NCI-H748 treated with DMSO at 0.1 percent for 48 hours (cell line): ENCODE measurements around the gene GPM6B.
A peak's percentile ranks its signal among the peaks of the same experiment; 100 is the strongest.
"Not testable (repeated sequence)": the region's sequence is repeated elsewhere in the genome, so short reads cannot be mapped to it uniquely, and the experiment has no call there.

Source experiments
- DNase-seq: peaks from one replicate; lab custom pipeline; 2025; lab: John Stamatoyannopoulos, UW

GPM6B gene

DNA sequence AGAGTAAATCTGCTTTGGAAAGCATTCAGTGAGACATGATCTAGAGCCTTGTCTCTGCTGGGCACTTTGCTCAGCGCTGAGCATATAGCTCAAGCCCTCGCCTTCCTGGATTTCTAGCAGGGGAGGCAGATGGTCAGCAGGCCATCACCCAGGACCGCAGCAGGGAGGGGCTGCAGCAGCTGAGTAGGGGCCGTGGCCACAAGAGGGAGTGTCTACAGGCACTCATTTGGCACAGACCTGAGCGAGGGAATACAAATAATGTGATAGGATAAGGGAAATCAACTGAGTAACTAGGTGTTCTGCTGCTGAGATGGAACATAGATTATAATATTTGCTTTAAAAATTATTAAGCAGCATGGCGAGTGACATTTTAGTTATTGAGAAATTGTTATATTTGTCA, 52.1 kb downstream of the GPM6B start:
- DNase-seq: no peak

DNA sequence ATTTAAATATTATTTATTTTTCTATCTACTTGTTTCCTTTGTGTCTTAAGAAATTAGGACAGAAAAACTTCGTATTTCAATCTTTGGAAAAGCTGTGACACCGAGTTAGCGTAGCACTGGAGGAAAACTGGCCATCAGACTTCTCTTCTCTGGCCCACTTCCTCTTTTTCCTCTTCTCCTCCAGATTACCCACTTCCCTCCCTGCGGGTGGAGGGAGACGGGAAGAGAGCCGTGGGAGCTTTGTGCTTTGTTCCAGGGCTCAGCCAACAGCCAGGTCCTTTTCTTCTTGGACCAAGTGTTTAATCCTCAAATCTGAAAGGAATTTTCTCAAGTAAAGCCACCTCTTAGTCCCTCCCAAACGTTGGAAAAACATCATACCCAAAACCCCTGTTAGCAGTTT, 52.6 kb downstream of the GPM6B start:
- no peak for DNase-seq

DNA sequence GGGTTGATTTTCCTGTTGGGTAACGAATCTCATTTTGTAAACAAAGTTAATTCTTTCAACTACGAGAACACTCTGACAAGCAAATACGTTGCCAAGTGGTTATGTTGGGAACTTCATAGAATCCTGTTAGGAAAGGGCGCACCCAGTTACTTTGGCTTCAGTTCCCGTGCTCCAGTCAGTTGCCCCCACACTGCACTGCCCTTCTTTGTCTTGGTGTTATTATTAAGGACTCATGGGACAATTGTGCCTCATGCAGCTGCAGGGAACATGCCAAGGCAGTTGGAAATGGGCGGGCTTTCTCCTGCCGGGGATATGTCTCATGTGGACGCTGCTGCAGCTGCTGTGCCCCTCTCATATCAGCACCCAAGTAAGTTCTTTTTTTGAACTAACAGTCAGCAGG, 53.4 kb downstream of the GPM6B start:
- DNase-seq: no peak

DNA sequence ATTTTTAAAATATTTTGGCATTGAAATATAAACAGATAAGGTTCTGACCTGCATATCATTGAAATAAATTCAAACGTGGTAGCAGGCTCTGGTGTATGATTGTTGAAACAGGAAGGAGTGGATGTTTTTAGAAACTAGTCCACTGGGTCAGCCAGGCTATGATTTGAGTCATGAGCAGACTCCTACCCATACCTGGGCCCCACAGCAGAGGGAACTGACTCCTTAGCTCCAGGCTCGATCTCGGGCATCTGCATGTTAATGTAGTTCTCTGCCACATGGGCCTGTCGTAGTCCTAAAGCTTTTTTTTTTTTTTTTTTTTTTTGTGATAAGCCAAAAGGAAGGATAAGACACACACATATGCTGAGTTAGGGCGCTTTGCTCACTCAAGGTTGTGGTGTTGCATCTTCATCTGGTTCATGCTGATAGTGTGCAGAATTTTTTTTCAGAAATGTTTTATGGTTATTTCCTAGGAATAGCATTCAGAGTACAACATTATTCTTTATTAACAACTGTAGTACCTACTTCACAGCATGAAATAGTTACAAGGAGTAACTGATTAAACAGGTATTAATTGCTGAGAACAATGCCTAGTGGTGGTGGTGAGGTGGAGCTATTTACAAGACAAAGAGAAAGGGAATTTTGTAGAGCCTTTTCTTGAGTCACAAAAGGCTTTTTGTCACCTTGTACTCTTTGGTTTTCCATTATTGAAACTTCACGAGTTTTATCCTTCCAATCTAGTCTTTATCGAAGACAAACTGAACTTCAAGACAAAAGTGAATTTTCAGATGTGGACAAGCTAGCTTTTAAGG, 55.1 kb downstream of the GPM6B start:
- no peak for DNase-seq

DNA sequence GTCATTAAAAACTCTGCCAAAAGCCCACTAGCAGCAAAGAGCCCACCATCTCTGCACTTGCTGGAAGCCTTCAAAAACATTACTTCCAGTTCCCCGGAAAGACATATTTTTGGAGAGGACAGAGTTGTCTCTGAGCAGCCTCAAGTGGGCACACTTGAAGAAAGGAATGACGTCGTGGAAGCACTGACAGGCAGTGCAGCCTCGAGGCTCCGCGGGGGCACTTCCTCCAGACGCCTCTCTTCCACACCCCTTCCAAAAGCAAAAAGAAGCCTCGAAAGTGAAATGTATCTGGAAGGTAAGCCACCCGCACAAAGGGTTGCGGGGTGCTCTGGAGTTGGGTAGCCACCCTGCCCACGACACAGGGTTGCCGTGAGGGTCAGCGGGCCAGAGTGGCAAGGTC, 56.5 kb downstream of the GPM6B start:
- DNase-seq: no peak

DNA sequence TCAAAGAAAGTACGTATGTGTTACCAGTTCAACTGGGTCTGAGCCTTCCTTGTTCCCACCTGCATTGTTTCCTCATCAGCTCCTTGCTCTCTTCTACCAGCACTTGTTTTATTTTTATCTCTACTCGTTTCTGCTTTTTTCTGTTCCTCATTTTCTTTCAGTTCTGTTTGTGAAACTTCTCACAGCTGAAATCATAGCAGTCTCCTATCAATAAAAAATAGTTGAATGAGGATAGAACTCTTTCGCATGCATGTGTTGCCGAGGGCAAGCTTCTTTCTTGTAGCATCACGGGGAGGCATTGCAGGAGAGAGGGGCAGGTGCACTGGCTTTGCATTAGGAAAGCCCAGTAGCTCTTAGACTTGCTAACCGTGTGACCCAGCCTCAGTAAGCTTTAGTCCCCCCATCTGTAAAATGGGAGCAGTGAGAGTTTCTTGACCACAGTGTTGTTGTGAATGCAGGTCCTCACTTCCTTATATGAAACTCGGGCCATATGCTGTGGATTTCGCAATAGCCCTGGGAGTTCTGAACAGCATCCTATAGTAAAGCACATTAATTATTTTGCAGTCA, 57.7 kb downstream of the GPM6B start:
- no peak for DNase-seq

DNA sequence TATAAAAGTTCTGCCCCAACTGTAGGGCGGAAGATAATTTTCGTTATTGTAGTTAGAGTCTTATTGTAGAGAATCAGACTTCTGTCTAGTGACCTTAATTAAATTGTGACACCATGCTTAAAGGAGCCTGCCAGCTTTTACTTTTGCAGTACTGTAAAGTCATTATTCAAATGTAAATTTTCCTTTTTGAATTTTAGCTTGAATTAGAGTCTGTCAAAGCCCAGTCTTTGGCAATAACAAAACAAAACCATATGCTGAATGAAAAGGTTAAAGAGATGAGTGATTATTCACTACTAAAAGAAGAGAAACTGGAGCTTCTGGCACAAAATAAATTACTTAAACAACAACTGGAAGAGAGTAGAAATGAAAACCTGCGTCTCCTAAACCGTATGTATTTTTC, 60.5 kb downstream of the GPM6B start:
- no peak for DNase-seq

DNA sequence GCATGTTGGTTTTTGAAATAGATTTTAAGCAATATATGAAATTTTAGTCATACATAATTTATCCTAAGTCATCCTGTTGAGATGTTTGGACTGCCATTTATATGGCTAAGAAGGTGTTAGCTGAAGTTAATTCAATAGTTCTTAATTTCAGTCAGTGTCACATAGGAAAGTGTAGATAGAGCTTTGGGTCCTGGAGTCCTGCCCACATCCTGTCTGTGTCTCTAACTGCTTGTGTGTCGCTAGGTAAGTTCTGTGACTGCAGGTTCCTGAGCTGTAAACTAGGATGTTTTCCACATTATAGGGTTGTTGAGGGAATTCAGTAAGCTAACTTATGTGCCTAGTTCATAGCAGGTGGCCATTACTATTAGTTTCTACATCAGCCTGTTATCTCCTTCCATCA, 61.6 kb downstream of the GPM6B start:
- DNase-seq: no peak

DNA sequence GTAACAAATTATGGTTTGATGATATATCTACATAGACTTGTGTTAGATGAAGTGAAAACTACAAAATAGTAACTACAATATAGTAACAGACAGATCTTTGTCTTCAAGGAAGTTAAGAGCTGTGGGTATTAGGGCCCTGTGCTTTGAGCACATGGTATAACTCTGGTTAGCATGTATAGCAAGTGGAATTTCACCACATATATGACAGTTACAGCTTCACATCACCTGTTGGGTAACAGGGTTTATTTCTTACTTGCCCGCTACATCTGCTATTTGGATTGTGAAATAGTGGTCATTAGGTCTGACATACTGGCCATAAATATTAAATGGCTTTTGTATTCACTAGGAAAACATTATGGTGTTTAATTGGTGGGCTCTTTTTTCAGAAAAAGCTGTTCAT, 62.1 kb downstream of the GPM6B start:
- DNase-seq: no peak

DNA sequence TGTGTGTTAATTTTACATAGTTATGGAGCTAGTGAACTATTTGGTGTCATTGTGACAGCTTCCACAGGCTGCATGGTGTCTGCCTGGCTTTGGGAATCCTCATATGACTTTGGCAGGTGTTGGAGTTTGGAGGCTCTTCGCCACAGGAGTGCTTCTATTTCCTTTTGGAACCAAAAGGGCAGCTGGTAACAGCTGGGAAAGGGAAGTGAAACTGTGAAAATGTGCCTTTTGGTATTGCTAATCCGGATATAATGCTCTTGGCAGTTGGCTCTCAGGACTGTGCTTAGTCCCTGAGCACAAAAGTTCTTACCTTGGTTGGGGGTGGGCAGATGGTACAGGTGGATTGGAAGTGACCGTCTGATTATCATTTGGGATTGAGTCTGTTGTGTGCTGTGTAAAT, 64.2 kb downstream of the GPM6B start:
- no peak for DNase-seq

DNA sequence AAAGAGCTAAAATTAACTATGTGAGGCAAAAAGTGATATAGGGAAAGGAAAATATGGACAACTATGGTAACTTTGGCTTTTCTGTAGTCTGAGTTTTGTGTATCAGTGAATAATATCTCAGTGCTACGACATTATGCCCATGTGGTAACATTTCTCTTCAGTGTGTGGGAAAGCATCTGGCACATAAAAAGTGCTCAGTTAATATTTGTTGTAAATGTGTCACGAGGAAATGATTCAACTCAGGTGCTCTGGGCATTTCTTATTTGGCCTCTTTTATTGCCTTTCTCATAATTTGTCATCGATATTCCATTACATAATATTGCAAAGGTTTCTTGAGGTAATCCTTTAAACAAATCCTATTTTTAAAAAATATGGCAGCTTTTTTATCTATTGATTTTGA, 64.8 kb downstream of the GPM6B start:
- DNase-seq: no peak

DNA sequence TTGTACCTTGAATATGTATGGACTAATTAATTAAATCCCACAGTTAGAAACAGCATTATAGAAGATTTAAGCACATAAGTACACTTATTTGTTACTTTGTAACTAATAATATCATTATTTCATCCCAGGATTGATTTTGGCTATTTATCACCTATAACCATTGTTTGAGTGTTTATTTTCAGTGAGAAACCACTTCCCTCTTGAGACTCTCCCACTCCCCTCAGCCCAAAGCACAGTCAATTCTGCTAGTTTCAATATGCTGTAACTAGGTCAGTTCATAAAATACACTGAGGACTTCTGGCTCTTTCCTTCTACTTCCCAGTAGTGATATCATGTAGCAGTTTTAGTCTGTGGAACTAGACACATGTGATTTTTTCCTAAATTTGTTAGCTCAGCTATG, 66.1 kb downstream of the GPM6B start:
- no peak for DNase-seq

DNA sequence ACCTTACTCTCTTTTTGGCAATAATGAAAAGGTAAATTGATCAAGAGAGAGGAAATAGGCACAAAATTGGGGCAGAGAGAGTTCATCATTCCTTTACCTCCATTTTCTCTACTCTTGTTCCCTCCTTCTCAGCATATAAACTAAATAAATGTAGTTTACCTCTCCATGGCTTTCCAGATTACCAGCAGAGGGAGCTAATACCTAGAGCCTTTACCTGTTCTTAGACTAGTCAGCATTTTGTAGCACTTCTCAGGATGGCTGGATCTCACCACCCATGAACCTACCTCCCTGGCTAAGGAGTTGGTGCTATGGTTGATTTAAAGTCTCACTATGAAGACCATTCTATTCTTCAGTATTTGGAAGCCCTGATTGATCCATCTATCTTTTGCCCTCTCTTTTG, 66.7 kb downstream of the GPM6B start:
- peak; percentile 19 for DNase-seq

DNA sequence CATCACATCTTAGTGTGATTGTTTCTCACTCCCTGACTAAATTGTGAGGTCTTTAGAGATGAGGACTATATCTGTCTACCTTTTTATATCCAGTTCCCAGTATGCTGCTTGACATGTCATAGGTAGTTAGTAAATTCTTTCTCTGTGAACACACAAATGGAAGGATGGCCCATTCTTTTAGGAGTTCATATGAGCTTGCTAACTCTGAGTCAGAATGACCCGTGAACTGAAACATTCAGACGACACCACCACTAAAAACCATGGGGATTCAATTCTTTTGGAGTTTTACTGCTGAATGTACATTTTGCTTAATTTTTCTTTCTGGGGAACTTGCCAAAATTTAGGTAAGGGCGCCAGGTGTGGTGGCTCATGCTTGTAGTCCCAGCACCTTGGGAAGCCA, 68.4 kb downstream of the GPM6B start:
- no peak for DNase-seq

DNA sequence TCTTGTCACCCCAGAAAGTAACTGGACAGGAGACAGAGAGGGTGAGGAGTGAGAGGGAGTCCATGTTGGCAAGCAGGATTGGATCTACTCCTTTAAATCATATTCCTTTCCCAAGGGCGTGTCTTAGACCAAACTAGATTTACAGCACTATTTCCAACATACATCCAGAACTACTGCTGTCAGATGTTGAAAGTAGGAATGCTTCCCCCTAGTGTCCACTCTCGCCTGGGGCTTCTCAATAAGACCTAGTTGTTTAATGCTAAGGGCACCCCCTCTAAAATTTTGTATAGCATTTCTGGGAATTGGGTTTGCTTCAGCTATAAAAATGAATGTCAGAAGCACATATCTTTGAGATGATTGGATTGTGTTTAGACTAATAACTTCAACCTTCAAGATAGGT, 69.1 kb downstream of the GPM6B start:
- peak; percentile 10 for DNase-seq

DNA sequence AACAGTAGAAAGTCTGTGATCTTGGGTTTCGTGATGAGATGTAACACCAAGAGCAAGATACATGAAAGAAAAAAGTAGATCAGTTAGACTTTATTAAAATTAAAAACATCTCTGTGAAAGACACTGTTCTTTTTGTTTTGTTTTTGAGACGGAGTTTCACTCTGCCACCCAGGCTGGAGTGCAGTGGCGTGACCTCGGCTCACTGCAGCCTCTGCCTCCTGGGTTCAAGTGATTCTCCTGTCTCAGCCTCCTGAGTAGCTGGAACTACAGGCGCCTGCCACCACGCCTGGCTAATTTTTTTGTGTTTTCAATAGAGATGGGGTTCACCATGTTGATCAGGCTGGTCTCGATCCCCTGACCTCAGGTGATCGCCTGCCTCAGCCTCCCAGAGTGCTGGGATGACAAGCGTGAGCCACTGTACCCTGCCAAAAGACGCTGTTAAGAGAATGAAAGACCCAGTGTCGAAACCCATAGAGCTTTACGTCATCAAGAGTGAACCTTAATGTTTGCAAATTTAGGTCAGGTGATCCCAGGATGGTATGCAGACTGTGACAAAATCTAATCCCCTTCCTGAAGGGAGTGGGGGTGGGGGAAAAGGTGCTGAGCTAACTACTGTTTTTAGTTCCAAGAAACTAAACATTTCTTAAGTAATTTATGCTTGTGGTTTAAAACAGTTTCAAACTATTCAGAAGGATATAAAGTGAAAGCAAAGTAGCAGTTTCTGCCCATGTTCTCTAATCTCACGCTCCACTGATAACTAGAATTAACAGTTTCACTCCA, 74.3 kb downstream of the GPM6B start:
- DNase-seq: no peak

DNA sequence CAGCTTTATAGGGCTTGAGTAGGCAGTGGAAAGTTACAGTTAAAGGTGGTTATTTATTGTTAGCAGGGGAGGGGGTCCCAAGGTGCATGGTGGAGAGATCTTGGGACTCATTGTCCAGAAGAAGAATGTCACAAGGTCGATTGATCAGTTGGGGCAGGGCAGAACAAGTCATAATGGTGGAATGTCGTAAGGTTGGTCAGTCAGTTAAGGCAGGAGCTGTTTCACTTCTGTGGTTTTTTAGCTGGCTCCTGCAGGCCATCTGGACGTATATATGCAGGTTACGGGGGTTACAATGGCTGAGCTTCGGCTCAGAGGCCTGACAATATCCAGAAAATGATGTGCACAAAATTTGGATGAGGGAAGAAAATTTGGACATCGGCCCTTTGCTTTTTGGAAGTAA, 75.2 kb downstream of the GPM6B start:
- no peak for DNase-seq

DNA sequence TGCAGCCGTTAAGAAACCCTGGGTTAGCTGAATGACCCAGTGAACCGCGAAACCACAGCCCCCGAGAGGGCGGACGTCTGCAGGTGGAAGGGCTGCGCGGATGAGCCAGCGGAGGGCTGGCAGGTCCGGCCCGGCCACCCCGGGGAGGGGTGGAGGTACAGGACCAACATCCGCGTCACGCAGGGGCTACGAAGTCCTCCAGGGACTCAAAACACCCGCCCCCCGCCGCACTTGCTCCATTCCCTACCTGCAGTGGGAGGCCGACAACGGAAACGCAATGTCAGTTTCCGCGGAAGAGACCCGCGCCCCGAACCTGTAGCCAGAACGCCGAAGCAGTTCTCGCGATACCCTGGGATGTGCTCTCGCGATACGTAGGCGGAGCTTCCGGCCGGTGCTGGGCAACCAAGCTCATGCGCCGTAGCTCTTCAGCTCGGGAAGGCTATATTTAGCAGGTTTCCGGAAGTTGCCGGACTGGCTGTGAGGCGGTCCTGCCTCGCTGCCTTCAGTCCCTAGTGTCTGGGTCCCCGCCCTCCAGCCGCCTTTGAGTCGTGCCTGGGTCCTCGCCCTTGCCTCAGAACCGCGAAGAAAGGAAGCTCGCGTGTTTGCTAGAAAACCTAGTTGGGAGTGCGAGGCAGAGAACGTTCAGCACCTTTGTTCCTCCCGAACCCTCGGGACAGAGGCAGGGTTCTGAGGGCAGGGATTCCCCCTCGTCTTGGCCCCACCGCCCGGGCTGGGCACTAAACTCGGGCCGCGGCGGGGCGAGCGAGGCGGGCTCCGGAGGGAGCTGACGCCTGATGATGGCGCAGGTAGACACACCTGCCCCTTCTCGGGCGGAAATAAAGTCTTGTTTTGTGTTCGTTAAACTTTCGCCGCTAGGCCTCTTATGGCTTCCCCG, 82.4 kb downstream of the GPM6B start, which contains the start of the genes OFD1 and TRAPPC2:
OFD1 (plus strand) TSS at position 471 of the 895 bp plus-strand sequence; CDS start at position 795, 324 bp downstream.
TRAPPC2 (minus strand) TSS at position 343 of the 895 bp plus-strand sequence. CDS start 14,657 bp downstream, outside the sequence.
- DNase-seq: peak; percentile 84

DNA sequence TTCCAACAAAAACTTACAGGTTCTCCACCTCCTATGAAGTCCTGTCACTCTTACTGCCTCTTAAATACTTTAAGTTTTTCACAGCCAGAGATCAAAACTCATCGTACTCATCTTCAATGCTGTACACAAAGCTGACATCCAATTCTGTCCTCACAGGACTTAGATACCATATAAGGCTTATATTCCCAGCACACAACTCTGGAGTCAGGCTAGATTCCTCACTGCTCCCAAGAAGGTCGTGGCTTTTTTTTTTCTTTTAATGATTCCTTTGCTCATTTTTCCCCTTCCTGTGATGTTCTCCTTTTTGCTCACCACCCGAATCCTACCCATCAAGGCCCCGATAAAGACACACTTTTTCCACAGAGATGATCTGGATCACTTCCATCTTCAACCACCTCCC, 83.4 kb downstream of the GPM6B start:
- DNase-seq: no peak

DNA sequence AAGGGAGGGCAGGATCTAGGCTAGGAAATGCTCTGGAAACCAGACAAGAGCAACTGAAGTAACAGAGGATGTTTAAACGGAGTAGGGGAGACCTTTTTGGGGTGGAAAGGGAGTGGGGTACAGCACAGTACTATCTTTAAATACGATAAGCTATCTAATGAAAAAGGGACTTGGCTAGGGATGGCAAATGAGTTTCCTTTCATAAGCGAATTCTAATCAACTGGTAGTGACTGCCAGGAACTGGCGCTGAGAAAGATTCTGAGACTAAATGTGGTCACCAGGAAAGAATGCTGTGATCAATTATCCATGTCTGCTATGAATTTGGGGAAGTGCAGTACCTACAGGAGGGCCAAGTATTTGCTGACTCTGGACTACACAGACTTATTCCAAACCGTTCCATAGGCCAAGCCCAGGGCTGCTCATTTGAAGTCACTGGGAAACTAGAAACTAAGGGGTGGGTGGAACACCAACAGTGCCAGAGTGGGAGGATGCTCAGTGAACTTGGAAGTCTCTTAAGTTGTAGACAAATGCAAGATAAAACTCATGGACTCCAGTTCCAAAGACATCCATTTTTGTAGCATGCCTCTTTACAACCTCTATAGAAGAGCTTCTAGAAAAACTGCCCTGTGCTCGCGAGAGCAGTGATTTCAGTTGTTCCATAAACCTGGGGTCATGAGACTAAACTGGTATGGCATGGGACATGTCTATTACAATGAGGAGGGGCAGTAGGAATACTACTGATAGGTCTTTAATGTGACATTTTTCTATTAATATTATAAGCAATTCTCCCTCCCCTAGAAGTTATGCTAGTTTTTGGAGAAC, 84.4 kb downstream of the GPM6B start:
- no peak for DNase-seq

DNA sequence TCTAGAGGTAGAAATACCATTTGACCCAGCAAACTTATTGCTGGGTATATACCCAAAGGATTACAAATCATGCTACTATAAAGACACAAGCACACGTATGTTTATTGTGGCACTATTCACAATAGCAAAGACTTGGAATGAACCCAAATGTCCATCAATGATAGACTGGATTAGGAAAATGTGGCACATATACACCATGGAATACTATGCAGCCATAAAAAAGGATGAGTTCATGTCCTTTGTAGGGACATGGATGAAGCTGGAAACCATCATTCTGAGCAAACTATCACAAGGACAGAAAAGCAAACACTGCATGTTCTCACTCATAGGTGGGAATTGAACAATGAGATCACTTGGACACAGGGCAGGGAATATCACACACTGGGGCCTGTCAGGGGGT, 86.4 kb downstream of the GPM6B start:
- not testable (repeated sequence) for DNase-seq
